Measurements from ENCODE around the gene RAB40B. TPM values are rescaled to one million over a fixed set of nuclear protein-coding genes. Genes with fewer than 3 reads are reported as not detected.

RAB40B gene
- total RNA-seq, 1 donor from 2014 or later, result 22.4 TPM

DNA sequence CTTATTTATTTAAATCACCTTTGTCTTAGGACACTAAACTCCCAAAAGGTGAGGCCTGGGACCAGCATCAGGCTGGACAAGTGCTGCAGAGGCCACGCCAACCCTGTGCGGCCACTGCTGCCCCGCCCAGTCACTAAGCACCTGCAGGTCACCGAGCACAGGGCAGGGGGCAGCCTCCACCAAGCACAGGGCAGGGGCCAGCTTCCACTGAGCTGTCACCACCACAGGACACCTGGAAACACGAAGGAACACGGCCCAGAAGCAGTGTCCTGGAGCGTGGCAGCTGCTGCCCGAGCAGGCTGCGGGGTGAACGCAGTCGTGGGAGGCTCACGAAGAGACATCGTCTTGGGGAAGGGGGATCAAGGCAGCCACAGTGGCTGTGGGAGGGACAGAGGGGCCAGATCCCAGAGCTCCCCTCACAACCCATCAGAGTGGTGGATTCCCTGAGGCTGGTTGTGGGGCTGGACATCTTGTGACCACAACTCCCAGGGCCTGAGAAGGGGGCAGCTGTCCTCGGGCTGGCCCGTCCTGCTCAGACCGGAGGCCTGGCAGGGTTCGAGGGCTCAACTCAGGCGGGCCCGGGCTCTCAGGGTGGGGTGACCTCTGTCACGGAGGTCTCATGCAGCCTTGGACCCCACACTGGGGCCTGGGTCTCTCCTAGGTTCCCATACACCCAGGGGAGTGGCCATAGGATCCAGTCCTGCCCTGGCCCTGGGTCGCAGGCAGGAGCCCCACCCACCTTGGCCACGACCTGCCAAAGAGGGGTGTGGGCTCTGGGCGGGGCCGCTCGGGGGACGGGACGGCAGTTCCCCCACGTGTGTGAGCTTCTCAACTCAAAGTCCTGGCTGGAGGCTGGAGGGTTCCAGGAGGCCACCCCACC lies 18.7 kb downstream of the RAB40B start:
- intact Hi-C loops (cut with micrococcal nuclease), result no loop called here
- Histone ChIP-seq H3K4me3 (no peak overlapping the region), H3K9me3 (replicated peaks) (peaks cover 14% of the 10 kb centered on the region), H3K27ac (replicated peaks) (no peak overlapping the region), H3K4me1 (peaks cover 8% of the 10 kb centered on the region), H3K27me3 (ENCODE audit: low read depth) (no peaks in the 10 kb centered on the region), H3K36me3 (no peaks in the 10 kb centered on the region)
- TF ChIP-seq, protein P1, sequence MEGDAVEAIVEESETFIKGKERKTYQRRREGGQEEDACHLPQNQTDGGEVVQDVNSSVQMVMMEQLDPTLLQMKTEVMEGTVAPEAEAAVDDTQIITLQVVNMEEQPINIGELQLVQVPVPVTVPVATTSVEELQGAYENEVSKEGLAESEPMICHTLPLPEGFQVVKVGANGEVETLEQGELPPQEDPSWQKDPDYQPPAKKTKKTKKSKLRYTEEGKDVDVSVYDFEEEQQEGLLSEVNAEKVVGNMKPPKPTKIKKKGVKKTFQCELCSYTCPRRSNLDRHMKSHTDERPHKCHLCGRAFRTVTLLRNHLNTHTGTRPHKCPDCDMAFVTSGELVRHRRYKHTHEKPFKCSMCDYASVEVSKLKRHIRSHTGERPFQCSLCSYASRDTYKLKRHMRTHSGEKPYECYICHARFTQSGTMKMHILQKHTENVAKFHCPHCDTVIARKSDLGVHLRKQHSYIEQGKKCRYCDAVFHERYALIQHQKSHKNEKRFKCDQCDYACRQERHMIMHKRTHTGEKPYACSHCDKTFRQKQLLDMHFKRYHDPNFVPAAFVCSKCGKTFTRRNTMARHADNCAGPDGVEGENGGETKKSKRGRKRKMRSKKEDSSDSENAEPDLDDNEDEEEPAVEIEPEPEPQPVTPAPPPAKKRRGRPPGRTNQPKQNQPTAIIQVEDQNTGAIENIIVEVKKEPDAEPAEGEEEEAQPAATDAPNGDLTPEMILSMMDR (IDR thresholded peaks at IDR 0.05; ENCODE audit: borderline replicate concordance), result no peak
- DNase-seq, result no peak

DNA sequence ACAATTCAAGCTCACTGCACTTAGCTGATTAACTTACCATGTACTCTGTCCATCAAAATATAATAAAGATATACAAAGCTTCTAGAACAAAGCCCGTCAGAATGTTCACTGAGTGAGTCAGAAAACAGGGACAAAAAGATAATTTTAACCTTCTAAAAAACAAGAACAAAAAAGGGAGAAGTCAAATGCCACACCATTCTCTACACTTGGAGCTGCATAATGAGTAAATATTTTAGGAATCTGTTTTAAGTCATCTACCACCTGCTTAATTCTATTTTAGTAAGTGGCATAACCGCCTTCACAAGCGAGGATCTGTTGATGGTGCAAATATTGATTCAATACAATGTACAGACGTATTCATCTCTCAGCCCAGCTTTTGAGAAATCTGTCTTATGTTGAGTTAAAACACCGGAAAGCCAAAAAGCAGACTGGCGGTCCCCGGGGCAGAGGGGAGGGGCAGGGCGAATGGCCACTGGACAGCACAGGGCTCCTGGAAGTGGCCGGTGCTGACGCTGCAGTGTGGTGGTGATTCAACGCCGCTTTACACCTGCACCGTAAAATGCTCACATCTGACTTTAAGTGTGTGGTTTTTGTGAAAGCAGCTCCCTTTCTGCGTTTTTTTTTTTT lies 20.1 kb downstream of the RAB40B start:
- TF ChIP-seq, protein P1 (IDR thresholded peaks at IDR 0.05; ENCODE audit: borderline replicate concordance), result no peak
- Histone ChIP-seq H3K27me3 (ENCODE audit: low read depth) (no peaks in the 10 kb centered on the region), H3K9me3 (replicated peaks) (peaks cover 14% of the 10 kb centered on the region), H3K4me1 (peaks cover 11% of the 10 kb centered on the region), H3K4me3 (no peak overlapping the region), H3K27ac (replicated peaks) (no peak overlapping the region), H3K36me3 (no peaks in the 10 kb centered on the region)
- DNase-seq, result no peak
- intact Hi-C loops (cut with micrococcal nuclease), result no loop called here

DNA sequence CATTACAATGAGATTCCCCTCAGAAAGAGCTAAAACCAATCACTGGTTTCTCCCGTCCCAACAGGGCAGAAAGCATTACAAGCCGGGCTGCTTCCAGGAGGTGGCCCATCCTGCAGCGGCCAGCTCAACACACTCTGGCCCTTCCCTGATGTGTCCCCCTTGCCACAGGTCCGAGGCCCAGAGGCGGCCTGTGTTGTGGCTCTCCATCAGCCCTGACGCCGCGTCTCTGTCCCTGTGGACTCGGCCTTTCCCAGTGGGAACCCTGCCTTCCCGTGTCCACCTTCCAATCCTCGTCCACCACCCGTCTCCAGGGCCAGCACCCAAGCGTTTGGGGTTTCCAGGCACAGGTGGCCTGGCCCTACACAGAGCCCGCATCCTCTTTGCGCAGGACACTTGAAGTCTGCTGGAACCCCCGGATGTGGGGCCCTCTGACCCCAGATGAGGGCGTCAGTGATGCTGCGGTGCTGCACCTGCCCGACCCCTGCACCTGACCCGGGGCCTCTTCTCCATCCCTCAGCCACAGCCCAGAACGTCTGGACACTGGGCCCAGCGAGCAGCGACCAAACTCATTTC lies 21.1 kb downstream of the RAB40B start:
- Histone ChIP-seq H3K4me3 (no peak overlapping the region), H3K4me1 (peaks cover 11% of the 10 kb centered on the region), H3K9me3 (replicated peaks) (peaks cover 14% of the 10 kb centered on the region), H3K36me3 (no peaks in the 10 kb centered on the region), H3K27me3 (ENCODE audit: low read depth) (no peaks in the 10 kb centered on the region), H3K27ac (replicated peaks) (no peak overlapping the region)
- intact Hi-C loops (cut with micrococcal nuclease), result no loop called here
- TF ChIP-seq, protein P1 (IDR thresholded peaks at IDR 0.05; ENCODE audit: borderline replicate concordance), result no peak
- no peak for DNase-seq

DNA sequence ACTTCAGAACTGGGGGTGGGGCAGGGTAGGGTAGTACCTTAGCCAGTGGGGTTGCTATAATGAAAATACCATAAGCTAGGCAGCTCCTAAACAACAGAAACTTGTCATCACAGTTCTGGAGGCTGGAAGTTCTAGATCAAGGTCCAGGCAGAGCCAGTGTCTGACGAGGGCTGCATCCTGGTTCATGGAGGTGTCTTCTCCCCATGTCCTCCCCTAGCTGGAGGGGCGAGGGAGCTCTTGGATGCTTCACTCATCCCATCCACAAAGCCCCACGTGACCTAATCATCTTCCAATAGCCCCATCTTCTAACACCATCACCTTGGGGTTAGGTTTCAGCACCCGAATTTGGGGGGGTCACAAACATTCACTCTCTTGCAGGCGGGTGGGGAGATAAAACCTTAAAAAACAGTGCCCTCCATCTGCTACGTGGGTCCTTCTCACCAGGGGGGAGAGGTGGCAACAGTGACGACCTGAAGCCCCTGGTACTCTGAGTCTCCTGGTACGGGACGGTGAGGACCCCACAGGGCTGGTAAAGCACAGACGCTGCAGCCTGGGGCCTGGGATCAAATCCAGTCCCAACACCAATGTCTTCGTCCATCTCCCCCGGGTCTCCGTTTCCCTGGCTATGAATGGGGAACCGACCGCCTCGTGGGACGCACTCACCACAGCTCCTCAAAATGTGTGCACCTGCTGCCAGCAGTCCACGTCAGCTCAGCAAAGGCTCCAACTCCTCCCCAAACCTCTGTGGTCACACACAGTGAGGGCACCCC lies 22.8 kb downstream of the RAB40B start:
- H3K9me3 ChIP-seq (replicated peaks), result no peaks in the 10 kb centered on the region
- peak overlapping the region; percentile 55 for H3K27ac ChIP-seq (replicated peaks)
- intact Hi-C loops (cut with micrococcal nuclease), result no loop called here
- TF ChIP-seq, protein P1 (IDR thresholded peaks at IDR 0.05; ENCODE audit: borderline replicate concordance), result no peak
- H3K4me1 ChIP-seq, result peaks cover 15% of the 10 kb centered on the region
- H3K4me3 ChIP-seq, result no peak overlapping the region
- H3K36me3 ChIP-seq, result no peaks in the 10 kb centered on the region
- DNase-seq, result no peak
- no peaks in the 10 kb centered on the region for H3K27me3 ChIP-seq (ENCODE audit: low read depth)
